ENCODE measurements around the gene TFIP11.

The TFIP11 gene

GRCh38 chr22:26481112-26481693 is 31.1 kb downstream of the TFIP11 start:
- no peaks in the 10 kb centered on the region for H3K27me3 ChIP-seq (ENCODE audit: insufficient read depth, low read length)
- H3K4me2 ChIP-seq (ENCODE audit: low read length) = peak overlapping the region; percentile 86
- peaks cover 8% of the 10 kb centered on the region; the same call in 1 of the 2 replicates for H3F3A ChIP-seq (ENCODE audit: insufficient read depth, low read length)
- H2AFZ ChIP-seq (ENCODE audit: low read length) = no peak overlapping the region
- no peaks in the 10 kb centered on the region for H3K9me3 ChIP-seq (ENCODE audit: low read length)
- H3K36me3 ChIP-seq (ENCODE audit: insufficient read depth, low read length) = peaks cover 35% of the 10 kb centered on the region; the same call in 1 of the 2 replicates
- no peaks in the 10 kb centered on the region for H3K9me2 ChIP-seq (ENCODE audit: low read depth, low read length)
- H3K79me2 ChIP-seq (ENCODE audit: insufficient read depth, low read length) = peaks cover 54% of the 10 kb centered on the region
- TF ChIP-seq EZH2 (IDR thresholded peaks at IDR 0.05; ENCODE audit: borderline replicate concordance, low read length) = no peak
- TF ChIP-seq, protein P1, sequence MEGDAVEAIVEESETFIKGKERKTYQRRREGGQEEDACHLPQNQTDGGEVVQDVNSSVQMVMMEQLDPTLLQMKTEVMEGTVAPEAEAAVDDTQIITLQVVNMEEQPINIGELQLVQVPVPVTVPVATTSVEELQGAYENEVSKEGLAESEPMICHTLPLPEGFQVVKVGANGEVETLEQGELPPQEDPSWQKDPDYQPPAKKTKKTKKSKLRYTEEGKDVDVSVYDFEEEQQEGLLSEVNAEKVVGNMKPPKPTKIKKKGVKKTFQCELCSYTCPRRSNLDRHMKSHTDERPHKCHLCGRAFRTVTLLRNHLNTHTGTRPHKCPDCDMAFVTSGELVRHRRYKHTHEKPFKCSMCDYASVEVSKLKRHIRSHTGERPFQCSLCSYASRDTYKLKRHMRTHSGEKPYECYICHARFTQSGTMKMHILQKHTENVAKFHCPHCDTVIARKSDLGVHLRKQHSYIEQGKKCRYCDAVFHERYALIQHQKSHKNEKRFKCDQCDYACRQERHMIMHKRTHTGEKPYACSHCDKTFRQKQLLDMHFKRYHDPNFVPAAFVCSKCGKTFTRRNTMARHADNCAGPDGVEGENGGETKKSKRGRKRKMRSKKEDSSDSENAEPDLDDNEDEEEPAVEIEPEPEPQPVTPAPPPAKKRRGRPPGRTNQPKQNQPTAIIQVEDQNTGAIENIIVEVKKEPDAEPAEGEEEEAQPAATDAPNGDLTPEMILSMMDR (IDR thresholded peaks at IDR 0.05; ENCODE audit: low read length) = no peak
- peak overlapping the region; percentile 88 for H3K4me3 ChIP-seq (ENCODE audit: low read depth, low read length, poor library complexity, severe bottlenecking)
- H3K4me1 ChIP-seq (ENCODE audit: insufficient read depth, low read length, severe bottlenecking) = peaks cover 77% of the 10 kb centered on the region
- peak overlapping the region; percentile 90 for H3K9ac ChIP-seq (ENCODE audit: low read length)
- H4K20me1 ChIP-seq (ENCODE audit: insufficient read depth, low read length) = no peaks in the 10 kb centered on the region
- H3K27ac ChIP-seq (ENCODE audit: low read depth, low read length, poor library complexity, severe bottlenecking) = peak overlapping the region; percentile 94

DNA sequence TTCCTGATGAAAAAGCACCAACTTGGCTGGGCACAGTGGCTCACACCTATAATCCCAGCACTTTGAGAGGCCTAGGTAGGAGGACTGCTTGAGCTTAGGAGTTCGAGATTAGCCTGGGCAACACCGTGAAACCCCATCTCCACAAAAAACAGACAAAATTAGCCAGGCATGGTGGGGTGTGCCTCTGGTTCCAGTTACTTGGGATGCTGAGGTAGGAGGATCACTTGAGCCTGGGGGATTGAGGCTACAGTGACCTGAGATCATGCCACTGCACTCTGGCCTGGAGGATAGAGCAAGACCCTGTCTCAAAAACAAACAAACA is 31.7 kb downstream of the TFIP11 start:
- Histone ChIP-seq H4K20me1 (ENCODE audit: insufficient read depth, low read length) (no peaks in the 10 kb centered on the region), H3K4me3 (ENCODE audit: low read depth, low read length, poor library complexity, severe bottlenecking) (peak overlapping the region; percentile 88), H3K36me3 (ENCODE audit: insufficient read depth, low read length) (peaks cover 34% of the 10 kb centered on the region; the same call in 1 of the 2 replicates), H3F3A (ENCODE audit: insufficient read depth, low read length) (peaks cover 8% of the 10 kb centered on the region; the same call in 1 of the 2 replicates), H2AFZ (ENCODE audit: low read length) (no peak overlapping the region), H3K4me1 (ENCODE audit: insufficient read depth, low read length, severe bottlenecking) (peaks cover 71% of the 10 kb centered on the region), H3K4me2 (ENCODE audit: low read length) (peak overlapping the region; percentile 86), H3K9me3 (ENCODE audit: low read length) (no peaks in the 10 kb centered on the region), H3K9me2 (ENCODE audit: low read depth, low read length) (no peaks in the 10 kb centered on the region), H3K9ac (ENCODE audit: low read length) (peak overlapping the region; percentile 90), H3K27me3 (ENCODE audit: insufficient read depth, low read length) (no peaks in the 10 kb centered on the region), H3K27ac (ENCODE audit: low read depth, low read length, poor library complexity, severe bottlenecking) (peak overlapping the region; percentile 94), H3K79me2 (ENCODE audit: insufficient read depth, low read length) (peaks cover 47% of the 10 kb centered on the region)
- TF ChIP-seq, protein P1 (IDR thresholded peaks at IDR 0.05; ENCODE audit: low read length) = no peak
- TF ChIP-seq EZH2 (IDR thresholded peaks at IDR 0.05; ENCODE audit: borderline replicate concordance, low read length) = no peak

DNA sequence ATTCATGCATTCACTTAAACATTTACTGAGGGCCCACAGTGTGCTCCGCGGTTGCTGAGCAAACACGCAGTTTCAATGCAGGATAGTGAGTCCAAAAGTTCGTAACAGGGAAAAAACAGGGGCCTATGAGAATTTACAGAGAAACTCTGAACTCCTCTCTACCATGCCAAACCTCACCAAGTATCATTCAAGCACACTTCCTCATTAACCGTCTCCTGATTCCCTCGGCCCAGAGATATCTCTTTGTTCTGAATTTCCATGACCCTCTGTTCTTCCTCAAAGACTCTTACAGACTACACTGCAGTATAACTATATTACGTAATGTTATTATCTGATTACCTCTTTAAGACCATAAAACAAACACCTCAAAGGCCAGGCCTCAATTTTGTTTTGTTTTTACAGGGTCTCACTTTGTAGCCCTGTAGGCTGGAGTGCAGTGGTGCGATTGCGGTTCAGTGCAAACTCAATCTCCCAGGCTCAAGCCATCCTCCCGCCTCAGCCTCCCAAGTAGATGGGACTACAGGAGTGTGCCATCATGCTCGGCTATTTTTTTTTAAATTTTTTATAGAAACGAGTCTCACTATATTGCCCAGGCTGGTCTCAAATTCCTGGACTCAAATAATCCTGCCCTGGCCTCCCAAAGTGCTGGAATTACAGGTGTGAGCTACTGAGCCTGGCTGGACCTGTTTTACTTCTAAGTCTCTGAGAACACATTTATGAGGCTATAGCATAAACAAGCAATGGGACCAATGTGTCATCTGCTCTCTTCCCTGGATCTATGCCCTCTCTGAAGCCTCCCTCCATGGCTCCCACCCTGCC is 32.3 kb downstream of the TFIP11 start:
- Histone ChIP-seq H3K36me3 (ENCODE audit: insufficient read depth, low read length) (peaks cover 37% of the 10 kb centered on the region; the same call in 1 of the 2 replicates), H3F3A (ENCODE audit: insufficient read depth, low read length) (peaks cover 8% of the 10 kb centered on the region; the same call in 1 of the 2 replicates), H3K9ac (ENCODE audit: low read length) (peak overlapping the region; percentile 90), H3K4me1 (ENCODE audit: insufficient read depth, low read length, severe bottlenecking) (peaks cover 65% of the 10 kb centered on the region), H3K4me3 (ENCODE audit: low read depth, low read length, poor library complexity, severe bottlenecking) (peak overlapping the region; percentile 88), H3K9me3 (ENCODE audit: low read length) (no peaks in the 10 kb centered on the region), H3K27me3 (ENCODE audit: insufficient read depth, low read length) (no peaks in the 10 kb centered on the region), H2AFZ (ENCODE audit: low read length) (peak overlapping the region; percentile 3; the same call in 1 of the 2 replicates), H3K79me2 (ENCODE audit: insufficient read depth, low read length) (peaks cover 42% of the 10 kb centered on the region), H3K27ac (ENCODE audit: low read depth, low read length, poor library complexity, severe bottlenecking) (peak overlapping the region; percentile 94), H3K9me2 (ENCODE audit: low read depth, low read length) (no peaks in the 10 kb centered on the region), H4K20me1 (ENCODE audit: insufficient read depth, low read length) (no peaks in the 10 kb centered on the region), H3K4me2 (ENCODE audit: low read length) (peak overlapping the region; percentile 86)
- no peak for TF ChIP-seq EZH2 (IDR thresholded peaks at IDR 0.05; ENCODE audit: borderline replicate concordance, low read length)
- TF ChIP-seq, protein P1 (IDR thresholded peaks at IDR 0.05; ENCODE audit: low read length) = no peak
